ENCODE data around the gene UBE2D2. TPM values are rescaled to one million over a fixed set of nuclear protein-coding genes. Genes with fewer than 3 reads are reported as not detected.

UBE2D2 gene
- total and polyA plus RNA-seq, 2 of the 13 experiments (the other 11 are each of a cell fraction or from before 2014, with no cell fraction given): 79.1 to 109 TPM

GRCh38 chr5:139561655-139562451 is 714 bp downstream of the UBE2D2 start (continued):
- TF ChIP-seq, protein P1, sequence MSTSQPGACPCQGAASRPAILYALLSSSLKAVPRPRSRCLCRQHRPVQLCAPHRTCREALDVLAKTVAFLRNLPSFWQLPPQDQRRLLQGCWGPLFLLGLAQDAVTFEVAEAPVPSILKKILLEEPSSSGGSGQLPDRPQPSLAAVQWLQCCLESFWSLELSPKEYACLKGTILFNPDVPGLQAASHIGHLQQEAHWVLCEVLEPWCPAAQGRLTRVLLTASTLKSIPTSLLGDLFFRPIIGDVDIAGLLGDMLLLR (CRISPR knock-in tag; IDR thresholded peaks at IDR 0.05): no peak
- TF ChIP-seq ATF7 (IDR thresholded peaks at IDR 0.05) (no peak), ATF7 (CRISPR knock-in tag; IDR thresholded peaks at IDR 0.05) (no peak), SOX6 (IDR thresholded peaks at IDR 0.05) (no peak), SOX6 (CRISPR knock-in tag; IDR thresholded peaks at IDR 0.05) (no peak; the same call in 1 of the 2 replicates), KDM3A (CRISPR knock-in tag; IDR thresholded peaks at IDR 0.05; ENCODE audit: low read depth) (no peak), ZNF160 (CRISPR knock-in tag; IDR thresholded peaks at IDR 0.05) (no peak), SAFB2 (CRISPR knock-in tag; IDR thresholded peaks at IDR 0.05; ENCODE audit: borderline replicate concordance, low read depth) (no peak), MED1 (CRISPR knock-in tag; IDR thresholded peaks at IDR 0.05) (no peak; the same call in 1 of the 2 replicates), TOPORS (CRISPR knock-in tag; IDR thresholded peaks at IDR 0.05) (peak; percentile 12; the same call in 1 of the 2 replicates), ZNF124 (CRISPR knock-in tag; IDR thresholded peaks at IDR 0.05) (no peak), SRSF9 (IDR thresholded peaks at IDR 0.05; ENCODE audit: borderline replicate concordance, insufficient read depth, low read depth, low read length, poor library complexity, severe bottlenecking) (no peak), RXRB (CRISPR knock-in tag; IDR thresholded peaks at IDR 0.05; ENCODE audit: borderline replicate concordance) (no peak), HOXA7 (CRISPR knock-in tag; IDR thresholded peaks at IDR 0.05) (no peak), KMT2B (CRISPR knock-in tag; IDR thresholded peaks at IDR 0.05) (no peak; the same call in 1 of the 2 replicates), DZIP1 (CRISPR knock-in tag; IDR thresholded peaks at IDR 0.05) (0 out of 2 replicates have a peak, but pooled peaks have one; percentile 41), ZNF720 (CRISPR knock-in tag; IDR thresholded peaks at IDR 0.05) (no peak), ZBTB21 (CRISPR knock-in tag; IDR thresholded peaks at IDR 0.05) (no peak), LCORL (IDR thresholded peaks at IDR 0.05) (no peak), LCORL (CRISPR knock-in tag; IDR thresholded peaks at IDR 0.05) (no peak)
- TF ChIP-seq, protein P2, sequence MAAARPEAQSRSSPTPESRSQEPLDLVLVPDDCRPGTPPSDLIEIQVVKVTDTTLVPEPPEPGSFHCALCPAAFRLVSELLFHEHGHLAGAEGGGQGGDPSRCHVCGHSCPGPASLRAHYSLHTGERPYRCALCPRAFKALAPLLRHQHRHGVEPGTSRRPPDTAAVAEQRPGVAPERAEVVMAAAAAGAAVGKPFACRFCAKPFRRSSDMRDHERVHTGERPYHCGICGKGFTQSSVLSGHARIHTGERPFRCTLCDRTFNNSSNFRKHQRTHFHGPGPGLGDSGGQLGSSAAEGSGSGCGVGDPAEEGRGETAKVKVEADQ (CRISPR knock-in tag; IDR thresholded peaks at IDR 0.05; ENCODE audit: borderline replicate concordance): peak; percentile 4; the same call in 1 of the 2 replicates
- TF ChIP-seq, protein P3, sequence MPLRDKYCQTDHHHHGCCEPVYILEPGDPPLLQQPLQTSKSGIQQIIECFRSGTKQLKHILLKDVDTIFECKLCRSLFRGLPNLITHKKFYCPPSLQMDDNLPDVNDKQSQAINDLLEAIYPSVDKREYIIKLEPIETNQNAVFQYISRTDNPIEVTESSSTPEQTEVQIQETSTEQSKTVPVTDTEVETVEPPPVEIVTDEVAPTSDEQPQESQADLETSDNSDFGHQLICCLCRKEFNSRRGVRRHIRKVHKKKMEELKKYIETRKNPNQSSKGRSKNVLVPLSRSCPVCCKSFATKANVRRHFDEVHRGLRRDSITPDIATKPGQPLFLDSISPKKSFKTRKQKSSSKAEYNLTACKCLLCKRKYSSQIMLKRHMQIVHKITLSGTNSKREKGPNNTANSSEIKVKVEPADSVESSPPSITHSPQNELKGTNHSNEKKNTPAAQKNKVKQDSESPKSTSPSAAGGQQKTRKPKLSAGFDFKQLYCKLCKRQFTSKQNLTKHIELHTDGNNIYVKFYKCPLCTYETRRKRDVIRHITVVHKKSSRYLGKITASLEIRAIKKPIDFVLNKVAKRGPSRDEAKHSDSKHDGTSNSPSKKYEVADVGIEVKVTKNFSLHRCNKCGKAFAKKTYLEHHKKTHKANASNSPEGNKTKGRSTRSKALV (CRISPR knock-in tag; IDR thresholded peaks at IDR 0.05): no peak
- TF ChIP-seq, protein P4, sequence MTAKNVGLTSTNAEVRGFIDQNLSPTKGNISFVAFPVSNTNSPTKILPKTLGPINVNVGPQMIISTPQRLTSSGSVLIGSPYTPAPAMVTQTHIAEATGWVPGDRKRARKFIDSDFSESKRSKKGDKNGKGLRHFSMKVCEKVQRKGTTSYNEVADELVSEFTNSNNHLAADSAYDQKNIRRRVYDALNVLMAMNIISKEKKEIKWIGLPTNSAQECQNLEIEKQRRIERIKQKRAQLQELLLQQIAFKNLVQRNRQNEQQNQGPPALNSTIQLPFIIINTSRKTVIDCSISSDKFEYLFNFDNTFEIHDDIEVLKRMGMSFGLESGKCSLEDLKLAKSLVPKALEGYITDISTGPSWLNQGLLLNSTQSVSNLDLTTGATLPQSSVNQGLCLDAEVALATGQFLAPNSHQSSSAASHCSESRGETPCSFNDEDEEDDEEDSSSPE (CRISPR knock-in tag; IDR thresholded peaks at IDR 0.05): no peak
